SU-DHL-6 (cell line): ENCODE data around the gene DTWD1.
"Not testable (repeated sequence)": the region's sequence is repeated elsewhere in the genome, so short reads cannot be mapped to it uniquely, and the experiment has no call there.

ENCODE experiments used
- H2AFZ ChIP-seq: fragments of 200-600 bp; sonication (generic); 2 replicates; pipeline ENCODE4 v1.6.1; 2014; ENCODE audit warnings: low read depth, mild to moderate bottlenecking, moderate library complexity, mixed read lengths, antibody characterized with exemption, low read length; ENCODE audit not compliant: severe bottlenecking
- H3F3A ChIP-seq: fragments of 200-600 bp; shearing (Covaris generic); 2 replicates; pipeline ENCODE4 v1.6.0; 2016; ENCODE audit warnings: antibody characterized with exemption, mild to moderate bottlenecking; ENCODE audit not compliant: insufficient read depth
- H3K27ac ChIP-seq: fragments of 200-600 bp; sonication (generic); 2 replicates; pipeline ENCODE4 v1.5.1; 2016; ENCODE audit warnings: low read depth, mild to moderate bottlenecking, low read length, moderate library complexity, mixed read lengths
- H3K27me3 ChIP-seq: fragments of 200-600 bp; sonication (generic), shearing (Covaris generic); 2 replicates; pipeline ENCODE4 v1.6.0; 2014; ENCODE audit warnings: mild to moderate bottlenecking, low read length
- H3K36me3 ChIP-seq: fragments of 200-600 bp; sonication (generic); 2 replicates; pipeline ENCODE4 v1.6.1; 2014; ENCODE audit warnings: mild to moderate bottlenecking, low read length, mixed read lengths
- H3K4me2 ChIP-seq: fragments of 300-600, 200-600 bp; shearing (Covaris generic), sonication (generic); 2 replicates; pipeline ENCODE4 v1.6.0; 2014; ENCODE audit warnings: low read length, low read depth, mild to moderate bottlenecking; ENCODE audit not compliant: poor library complexity, severe bottlenecking
- H3K4me3 ChIP-seq: fragments of 200-600 bp; sonication (generic); 2 replicates; pipeline ENCODE4 v1.5.1; 2014; ENCODE audit warnings: antibody characterized with exemption, low read length, mild to moderate bottlenecking, mixed read lengths; ENCODE audit not compliant: insufficient read depth, poor library complexity, severe bottlenecking
- H3K79me2 ChIP-seq: fragments of 200-600 bp; sonication (generic); 2 replicates; pipeline ENCODE4 v1.6.1; 2014; ENCODE audit warnings: mild to moderate bottlenecking, low read length, moderate library complexity; ENCODE audit not compliant: insufficient read depth
- H3K9ac ChIP-seq: fragments of 200-600 bp; sonication (generic); 2 replicates; pipeline ENCODE4 v1.7.0; 2014; ENCODE audit warnings: mild to moderate bottlenecking, low read length
- H3K9me2 ChIP-seq: fragments of 200-600 bp; sonication (generic); replicated peaks from 2 replicates; pipeline ENCODE4 v1.6.1; 2014; ENCODE audit warnings: low read length; ENCODE audit not compliant: insufficient read depth
- H3K9me3 ChIP-seq: fragments of 200-600 bp; sonication (generic); 2 replicates; pipeline ENCODE4 v1.6.1; 2014; ENCODE audit warnings: low read length, mixed read lengths; ENCODE audit not compliant: insufficient read depth
- H4K20me1 ChIP-seq: fragments of 200-600 bp; sonication (generic); 2 replicates; pipeline ENCODE4 v1.6.1; 2014; ENCODE audit warnings: low read depth, mild to moderate bottlenecking, antibody characterized with exemption, low read length, moderate library complexity, mixed read lengths
- CTCF ChIP-seq: fragments of 200-600 bp; sonication (generic); IDR thresholded peaks from one replicate; pipeline ENCODE4 v1.5.1; 2017; ENCODE audit warnings: antibody characterized with exemption, mild to moderate bottlenecking, low read length, moderate library complexity; ENCODE audit not compliant: insufficient read depth, poor library complexity, severe bottlenecking
- EZH2phosphoT487 ChIP-seq: fragments of 200-600 bp; sonication (generic), shearing (Covaris generic); conservative IDR thresholded peaks from 2 replicates; pipeline ENCODE4 v1.6.1; 2018; ENCODE audit warnings: mild to moderate bottlenecking, antibody characterized with exemption, low read length, moderate library complexity, mixed read lengths

DTWD1 gene

DNA sequence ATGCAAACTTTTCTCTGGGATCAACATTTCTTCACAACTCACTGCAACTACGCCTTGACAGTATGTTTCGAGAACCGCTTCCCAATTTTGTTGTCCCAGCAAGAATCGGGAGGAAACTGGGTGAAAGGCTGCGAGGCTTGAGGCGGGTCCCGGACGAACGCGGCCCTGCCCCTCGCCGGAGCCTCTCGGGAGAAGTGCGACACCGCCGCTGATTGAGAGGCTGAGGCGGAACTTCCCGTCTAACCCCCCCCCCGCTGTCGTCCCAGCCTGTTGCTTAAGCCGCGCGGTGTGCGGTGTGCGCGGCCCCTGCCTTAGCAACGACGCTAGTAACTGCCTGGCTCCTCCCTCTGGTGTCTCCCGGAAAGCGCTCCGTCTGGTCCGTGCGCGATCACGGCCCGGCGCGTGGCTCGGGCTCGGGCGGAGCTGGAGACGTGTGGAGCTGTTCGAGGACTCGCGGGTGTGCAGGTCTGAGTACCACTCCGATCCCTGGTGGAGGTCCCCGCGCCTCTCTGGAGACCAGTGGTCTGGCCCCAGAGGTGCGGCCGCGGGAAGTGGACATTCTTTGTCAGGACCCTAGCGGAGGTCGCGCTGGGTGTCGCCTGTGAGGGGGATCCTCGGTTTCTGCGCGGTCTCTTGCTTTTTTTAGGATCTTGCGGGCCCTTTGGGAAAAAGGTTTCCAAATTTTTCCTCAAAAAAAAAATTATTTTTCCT, at the start of gene DTWD1, which contains the start of gene FAM227B:
Gene DTWD1, plus strand, starts transcription at position 391 of the 711 bp plus-strand sequence. CDS start 4,120 bp downstream, outside the sequence.
Gene FAM227B, minus strand, starts transcription at position 161 of the 711 bp plus-strand sequence. CDS start 5,647 bp downstream, outside the sequence.
- Histone ChIP-seq H3F3A (no peaks in the 10 kb centered on the region), H3K9me2 (no peaks in the 10 kb centered on the region), H2AFZ (peak within 1 kb of the TSS; percentile 92), H3K79me2 (peaks cover 38% of the 10 kb centered on the region), H3K4me3 (peak within 1 kb of the TSS; percentile 93), H3K27ac (peak within 1 kb of the TSS; percentile 55), H3K9me3 (0 out of 2 replicates have a peak, but pooled peaks cover 4% of the 10 kb centered on the region), H3K9ac (peak within 1 kb of the TSS; percentile 86), H3K27me3 (no peaks in the 10 kb centered on the region), H3K4me2 (peak within 1 kb of the TSS; percentile 98), H3K36me3 (peaks cover 19% of the 10 kb centered on the region), H4K20me1 (no peaks in the 10 kb centered on the region)
- TF ChIP-seq CTCF (no peak), EZH2phosphoT487 (no peak)

GRCh38 chr15:49573421-49573820, 47.4 kb upstream of the DTWD1 start:
- Histone ChIP-seq H3K79me2 (no peaks in the 10 kb centered on the region), H3K4me3 (no peak overlapping the region), H4K20me1 (no peaks in the 10 kb centered on the region), H3F3A (no peaks in the 10 kb centered on the region), H2AFZ (no peak overlapping the region), H3K4me2 (no peak overlapping the region), H3K36me3 (no peaks in the 10 kb centered on the region), H3K9ac (no peak overlapping the region), H3K9me2 (no peaks in the 10 kb centered on the region), H3K27me3 (no peaks in the 10 kb centered on the region), H3K27ac (no peak overlapping the region), H3K9me3 (no peaks in the 10 kb centered on the region)
- no peak for TF ChIP-seq CTCF
- TF ChIP-seq EZH2phosphoT487, result no peak

DNA sequence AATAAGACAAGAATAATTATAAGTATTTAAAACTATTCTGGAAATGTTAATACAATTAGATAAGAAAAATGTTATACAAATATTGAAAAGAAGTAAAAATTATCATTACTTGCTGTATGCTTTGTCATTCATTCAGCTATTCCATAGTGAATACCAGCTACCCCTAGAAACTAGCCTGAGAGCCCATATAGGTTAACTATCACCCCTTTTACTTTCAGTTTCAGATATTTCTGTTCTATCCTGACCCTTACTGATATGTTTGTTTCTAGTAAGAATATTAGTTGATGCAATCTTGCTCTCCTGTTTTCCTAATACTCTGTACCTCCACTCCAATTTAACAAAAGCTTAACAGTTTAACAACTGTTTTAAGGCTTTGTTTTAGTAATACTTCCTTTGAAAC, 31.8 kb upstream of the DTWD1 start:
- no peak for TF ChIP-seq CTCF
- no peak for TF ChIP-seq EZH2phosphoT487
- Histone ChIP-seq H3K9me2 (no peaks in the 10 kb centered on the region), H3K4me3 (no peak overlapping the region), H3K27me3 (no peaks in the 10 kb centered on the region), H3K27ac (no peak overlapping the region), H2AFZ (no peak overlapping the region), H3K4me2 (no peak overlapping the region), H3K9me3 (no peaks in the 10 kb centered on the region), H3K36me3 (no peaks in the 10 kb centered on the region), H4K20me1 (no peaks in the 10 kb centered on the region), H3K9ac (no peak overlapping the region), H3K79me2 (no peaks in the 10 kb centered on the region), H3F3A (no peaks in the 10 kb centered on the region)

GRCh38 chr15:49592829-49593316, 28.0 kb upstream of the DTWD1 start:
- H2AFZ ChIP-seq, H3K4me2 ChIP-seq, H4K20me1 ChIP-seq, H3K36me3 ChIP-seq, H3K27me3 ChIP-seq, H3K27ac ChIP-seq, H3K9ac ChIP-seq, H3F3A ChIP-seq, H3K79me2 ChIP-seq, H3K9me3 ChIP-seq, H3K9me2 ChIP-seq, H3K4me3 ChIP-seq: not testable (repeated sequence)
